Fibroblast of the aortic adventitia (primary cell): ENCODE measurements around the gene ACOT12. TPM values are rescaled to one million over a fixed set of nuclear protein-coding genes. Genes with fewer than 3 reads are reported as not detected.

Experiments
- DNase-seq: peaks from one replicate; pipeline ENCODE4 v3.0.0-alpha.2; 2010; ENCODE audit warnings: low read depth
- H3K4me3 ChIP-seq: 2 replicates; pipeline ENCODE4 v1.5.1; 2011; ENCODE audit warnings: low read depth, mild to moderate bottlenecking, control low read depth, low read length, moderate library complexity
- total RNA-seq: library from RNA; depleted of rRNA; stranded (reverse); fragments of >200 nt; gene quantifications from 2 replicates; pipeline ENCODE4 v1.2.3, GENCODE V29; 2012; ENCODE audit warnings: low replicate concordance
- TF ChIP-seq, protein P1 (sequence below): IDR thresholded peaks from 2 replicates; pipeline ENCODE4 v1.5.1; 2011; ENCODE audit warnings: mild to moderate bottlenecking, low read length, control low read depth, inconsistent platforms; ENCODE audit not compliant: insufficient read depth

Gene ACOT12
- total RNA-seq, 1 donor: 0.27 TPM

DNA sequence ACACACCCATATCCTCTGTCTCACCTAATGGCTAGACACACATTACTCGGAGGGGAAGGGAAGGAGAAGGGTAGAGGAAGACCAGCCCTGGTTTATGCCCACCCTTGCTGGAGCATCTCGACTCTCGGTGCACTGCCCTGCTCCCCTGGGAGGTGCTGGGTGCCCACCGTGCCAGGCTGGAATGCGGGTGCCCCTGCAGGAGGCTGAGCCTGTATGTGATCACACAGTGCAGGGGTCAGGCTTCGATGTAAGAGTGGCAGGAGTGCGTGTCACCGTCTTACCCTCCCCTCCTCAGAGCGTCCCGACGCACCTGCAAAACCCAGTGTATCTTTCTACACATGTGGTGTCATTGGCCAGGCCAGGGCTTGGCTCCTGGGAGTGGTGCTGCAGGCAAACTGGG is 7.3 kb upstream of the ACOT12 start:
- TF ChIP-seq, protein P1, sequence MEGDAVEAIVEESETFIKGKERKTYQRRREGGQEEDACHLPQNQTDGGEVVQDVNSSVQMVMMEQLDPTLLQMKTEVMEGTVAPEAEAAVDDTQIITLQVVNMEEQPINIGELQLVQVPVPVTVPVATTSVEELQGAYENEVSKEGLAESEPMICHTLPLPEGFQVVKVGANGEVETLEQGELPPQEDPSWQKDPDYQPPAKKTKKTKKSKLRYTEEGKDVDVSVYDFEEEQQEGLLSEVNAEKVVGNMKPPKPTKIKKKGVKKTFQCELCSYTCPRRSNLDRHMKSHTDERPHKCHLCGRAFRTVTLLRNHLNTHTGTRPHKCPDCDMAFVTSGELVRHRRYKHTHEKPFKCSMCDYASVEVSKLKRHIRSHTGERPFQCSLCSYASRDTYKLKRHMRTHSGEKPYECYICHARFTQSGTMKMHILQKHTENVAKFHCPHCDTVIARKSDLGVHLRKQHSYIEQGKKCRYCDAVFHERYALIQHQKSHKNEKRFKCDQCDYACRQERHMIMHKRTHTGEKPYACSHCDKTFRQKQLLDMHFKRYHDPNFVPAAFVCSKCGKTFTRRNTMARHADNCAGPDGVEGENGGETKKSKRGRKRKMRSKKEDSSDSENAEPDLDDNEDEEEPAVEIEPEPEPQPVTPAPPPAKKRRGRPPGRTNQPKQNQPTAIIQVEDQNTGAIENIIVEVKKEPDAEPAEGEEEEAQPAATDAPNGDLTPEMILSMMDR: no peak
- H3K4me3 ChIP-seq: no peak overlapping the region
- DNase-seq: no peak

GRCh38 chr5:81400375-81400774 is 6.4 kb upstream of the ACOT12 start:
- TF ChIP-seq, protein P1: no peak
- H3K4me3 ChIP-seq: no peak overlapping the region
- no peak for DNase-seq

GRCh38 chr5:81398741-81399140 is 4.8 kb upstream of the ACOT12 start:
- H3K4me3 ChIP-seq: no peak overlapping the region
- TF ChIP-seq, protein P1: no peak
- no peak for DNase-seq

GRCh38 chr5:81397176-81397575 is 3.2 kb upstream of the ACOT12 start:
- no peak overlapping the region for H3K4me3 ChIP-seq
- TF ChIP-seq, protein P1: no peak
- DNase-seq: peak; percentile 57

- H3K4me3 ChIP-seq: no peak overlapping the region
- no peak for DNase-seq
- TF ChIP-seq, protein P1: no peak
These were observed 1.3 kb upstream of the ACOT12 start for GRCh38 chr5:81395262-81395661.

- TF ChIP-seq, protein P1: no peak
- H3K4me3 ChIP-seq: peak overlapping the region; percentile 51
- DNase-seq: no peak
These were observed 528 bp downstream of the ACOT12 start for GRCh38 chr5:81393430-81393782.

GRCh38 chr5:81389025-81389424 is 4.9 kb downstream of the ACOT12 start:
- H3K4me3 ChIP-seq: no peak overlapping the region
- DNase-seq: no peak
- TF ChIP-seq, protein P1: no peak
